SIG-M5 treated with dmso at 0.1 percent for 504 hours (cell line): Measurements from ENCODE around the gene TTLL9.

Experiments
- DNase-seq: peaks from one replicate; lab custom pipeline; 2025; ENCODE audit not compliant: unreplicated experiment; lab: John Stamatoyannopoulos, UW

Gene TTLL9

GRCh38 chr20:31857861-31858759, 12.3 kb upstream of the TTLL9 start:
- no peak for DNase-seq

GRCh38 chr20:31858760-31859083, 11.7 kb upstream of the TTLL9 start:
- DNase-seq, result no peak

GRCh38 chr20:31859266-31859997, 11.0 kb upstream of the TTLL9 start:
- DNase-seq, result no peak

GRCh38 chr20:31859998-31860380, 10.4 kb upstream of the TTLL9 start:
- DNase-seq, result no peak

- no peak for DNase-seq
These were observed 9.9 kb upstream of the TTLL9 start for GRCh38 chr20:31860390-31861134.

- no peak for DNase-seq
These were observed 9.4 kb upstream of the TTLL9 start for GRCh38 chr20:31861135-31861384.

GRCh38 chr20:31861385-31862156, 8.9 kb upstream of the TTLL9 start:
- DNase-seq, result peak; percentile 49

- no peak for DNase-seq
These were observed 8.3 kb upstream of the TTLL9 start for GRCh38 chr20:31862157-31862470.

- DNase-seq, result no peak
These were observed 7.9 kb upstream of the TTLL9 start for GRCh38 chr20:31862506-31862905.

- no peak for DNase-seq
These were observed 6.9 kb upstream of the TTLL9 start for GRCh38 chr20:31863296-31864085.

GRCh38 chr20:31864521-31865400, 5.7 kb upstream of the TTLL9 start:
- no peak for DNase-seq

GRCh38 chr20:31866221-31866620, 4.2 kb upstream of the TTLL9 start:
- DNase-seq, result no peak

- DNase-seq, result no peak
These were observed 1.4 kb upstream of the TTLL9 start for GRCh38 chr20:31868853-31869672.

GRCh38 chr20:31869673-31869941, 827 bp upstream of the TTLL9 start:
- DNase-seq, result no peak

- DNase-seq, result no peak
These were observed 538 bp downstream of the TTLL9 start for GRCh38 chr20:31870726-31871617.

GRCh38 chr20:31871618-31871954, 1.2 kb downstream of the TTLL9 start:
- no peak for DNase-seq

- DNase-seq, result no peak
These were observed 2.0 kb downstream of the TTLL9 start for GRCh38 chr20:31872406-31872805.

GRCh38 chr20:31875671-31876070, 5.2 kb downstream of the TTLL9 start:
- no peak for DNase-seq
